GM19438 (cell line): Measurements from ENCODE around the gene TMEM94.
"Not testable (repeated sequence)": the region's sequence is repeated elsewhere in the genome, so short reads cannot be mapped to it uniquely, and the experiment has no call there.

ENCODE experiments used
- ATAC-seq: cut with Tn5 transposase; IDR thresholded peaks from one replicate; pipeline ENCODE4 v1.9.1; 2021; ENCODE audit warnings: low read depth; ENCODE audit not compliant: unreplicated experiment

TMEM94 gene

DNA sequence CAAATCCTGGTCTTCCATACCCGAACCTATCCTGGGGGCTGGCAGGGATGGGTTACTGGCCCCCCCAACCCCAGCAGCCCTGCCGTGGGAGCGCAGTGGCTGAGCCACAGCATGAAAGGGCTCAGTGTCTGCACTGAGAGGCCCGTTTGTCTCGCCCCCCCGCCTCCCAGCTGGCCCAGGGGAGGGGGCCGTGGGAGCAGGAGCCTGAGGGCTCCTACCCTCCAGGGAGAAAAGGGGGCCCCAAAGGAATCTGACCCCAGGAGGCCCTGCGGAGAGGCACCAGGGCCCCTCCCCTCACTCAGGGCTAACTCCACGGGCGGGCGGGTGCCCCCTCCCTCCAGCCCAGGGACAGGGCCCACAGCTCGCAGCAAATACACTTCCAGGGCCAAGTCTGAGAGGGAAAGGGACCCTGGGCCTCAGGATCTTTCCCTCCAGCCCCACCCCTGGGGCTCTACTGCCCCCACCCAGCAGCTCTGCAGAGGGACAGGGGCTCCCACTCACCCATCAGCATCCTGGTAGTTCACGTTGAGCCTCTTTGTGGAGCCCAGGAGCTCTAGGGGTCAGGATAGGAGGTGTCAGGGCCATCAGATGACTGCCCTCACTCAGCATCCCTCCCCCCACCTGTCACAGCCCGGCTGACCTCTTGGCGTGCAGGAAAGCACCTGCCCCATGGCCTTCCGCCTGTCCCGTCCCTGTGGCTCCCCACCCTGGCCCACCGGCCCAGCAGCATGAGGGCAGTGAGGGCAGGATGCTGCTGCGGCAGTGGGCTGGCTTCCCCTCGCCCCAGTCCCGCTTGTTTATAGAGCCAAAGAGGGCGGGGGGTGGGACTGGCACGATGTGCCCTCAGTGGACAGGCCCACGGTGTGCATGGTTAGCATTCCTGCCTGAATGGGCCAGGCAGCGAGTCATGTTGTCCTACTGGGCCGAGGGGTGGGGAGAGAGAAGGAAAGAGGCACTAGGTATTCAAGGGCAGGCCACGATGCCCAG is 51.6 kb downstream of the TMEM94 start:
- no peak for ATAC-seq

DNA sequence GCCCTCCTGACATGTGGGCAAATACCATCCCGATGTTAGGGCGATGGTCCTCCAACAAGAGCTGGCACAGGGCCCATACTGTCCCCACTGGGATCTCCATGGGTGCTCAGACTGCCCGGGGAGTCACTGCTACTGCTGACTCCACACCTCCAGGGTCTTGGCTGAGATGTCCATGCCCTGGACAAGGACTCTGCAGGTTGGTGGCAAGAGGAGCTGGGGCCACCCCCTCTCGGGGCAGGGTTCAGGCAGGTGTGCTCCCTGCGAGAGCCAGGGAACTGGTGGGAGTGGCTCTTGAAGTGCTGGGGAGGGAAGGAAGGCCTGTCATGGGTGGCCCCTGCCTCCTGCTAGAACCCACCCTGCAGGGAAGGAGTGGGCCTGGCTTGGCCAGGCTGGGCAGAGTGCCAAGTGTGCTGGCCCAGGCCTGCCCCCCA is 52.5 kb downstream of the TMEM94 start:
- no peak for ATAC-seq

DNA sequence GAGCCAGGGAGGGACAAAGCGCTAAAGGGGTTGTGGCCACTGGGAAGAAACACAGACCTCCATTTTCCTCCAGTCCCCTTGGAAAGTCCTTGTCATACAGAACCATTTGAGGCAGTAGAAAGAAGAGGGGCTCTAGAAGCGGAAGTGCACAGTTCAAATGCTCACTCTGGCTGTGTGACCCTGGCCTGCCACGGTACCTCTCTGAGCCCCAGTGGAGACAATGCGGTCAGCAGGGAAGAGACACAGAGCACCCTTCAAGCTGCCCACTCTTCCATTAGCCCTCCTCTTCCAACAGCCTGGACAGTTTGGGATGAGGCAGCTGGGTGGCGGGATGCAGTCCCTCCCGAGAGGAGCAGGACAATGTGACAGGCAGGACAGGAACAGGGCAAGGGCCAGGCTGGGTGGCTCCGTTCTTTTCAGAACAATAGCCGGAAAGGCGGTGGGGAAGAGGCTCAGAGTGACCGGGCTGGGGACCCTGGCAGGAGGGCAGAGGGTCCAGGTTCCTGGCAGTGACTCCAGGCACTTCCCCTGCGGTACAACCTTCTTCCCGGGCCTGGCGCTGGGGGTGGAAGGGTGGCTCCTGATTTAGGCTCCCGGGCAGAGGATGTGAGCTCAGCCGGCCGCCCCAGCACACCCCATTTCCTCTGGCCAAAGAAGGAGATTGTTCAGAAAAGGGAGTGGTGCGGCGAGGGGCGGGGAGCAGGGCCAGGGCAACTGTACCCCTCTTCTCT is 53.3 kb downstream of the TMEM94 start:
- ATAC-seq, result no peak

DNA sequence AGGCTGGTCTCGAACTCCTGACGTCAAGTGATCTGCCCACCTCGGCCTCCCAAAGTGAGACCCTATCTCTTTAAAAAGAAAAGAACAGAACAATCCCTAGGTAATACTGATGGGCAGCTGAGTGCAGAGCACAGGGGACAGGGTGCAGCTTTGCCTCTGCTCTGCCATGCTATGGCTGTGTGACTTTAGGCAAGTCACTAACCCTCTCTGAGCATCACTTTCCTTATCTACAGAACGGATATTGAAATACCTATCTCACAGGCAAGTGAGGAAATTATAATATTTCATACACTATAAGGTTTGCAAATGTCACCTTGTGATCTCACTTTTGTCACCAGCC is 54.8 kb downstream of the TMEM94 start:
- no peak for ATAC-seq

DNA sequence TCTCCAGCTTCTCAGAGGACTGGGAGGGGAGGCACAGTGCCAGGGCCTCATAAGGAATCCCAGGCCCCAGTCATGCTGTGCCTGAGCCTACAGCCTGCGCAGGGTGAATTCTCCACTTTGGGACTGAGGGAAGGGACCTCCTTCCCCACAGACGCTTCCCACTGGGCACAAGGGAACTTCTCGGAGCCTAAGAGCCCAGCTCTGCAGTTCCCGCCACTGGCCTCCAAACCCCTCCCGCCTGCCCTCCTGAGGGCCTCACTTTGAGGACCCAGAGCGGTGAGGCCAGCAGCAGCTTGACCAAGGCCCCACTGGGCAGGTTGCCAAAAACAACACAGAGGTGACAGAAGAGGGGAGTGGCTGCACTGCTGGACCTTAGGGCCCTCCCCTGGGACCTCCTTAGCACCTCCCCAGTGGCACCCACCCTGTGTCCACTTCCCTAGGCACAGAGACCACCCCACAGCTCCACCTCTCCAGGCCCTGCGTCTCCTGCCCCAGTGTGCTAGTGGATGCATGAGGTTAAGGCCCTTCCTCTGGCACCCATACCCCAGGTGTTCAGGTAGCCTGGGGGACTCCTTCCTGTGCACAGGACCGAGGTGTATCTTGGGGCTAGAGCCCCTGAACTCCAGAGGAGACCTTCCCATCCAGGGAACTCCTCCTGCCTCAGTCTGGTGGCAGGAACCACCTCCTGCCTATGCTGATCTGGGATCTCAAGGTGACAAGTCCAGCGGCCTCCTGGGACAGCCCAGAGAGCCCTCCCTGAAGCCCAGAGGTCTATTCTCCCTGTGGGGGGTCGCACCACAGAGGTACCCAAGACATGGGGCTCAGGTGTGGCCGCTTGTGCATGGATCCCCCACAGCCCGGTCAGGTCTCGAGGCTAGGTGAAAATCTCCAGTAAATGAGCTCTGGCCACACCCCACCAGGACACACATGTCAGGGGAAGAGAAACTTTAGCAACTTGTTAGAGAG is 55.5 kb downstream of the TMEM94 start:
- ATAC-seq, result no peak

DNA sequence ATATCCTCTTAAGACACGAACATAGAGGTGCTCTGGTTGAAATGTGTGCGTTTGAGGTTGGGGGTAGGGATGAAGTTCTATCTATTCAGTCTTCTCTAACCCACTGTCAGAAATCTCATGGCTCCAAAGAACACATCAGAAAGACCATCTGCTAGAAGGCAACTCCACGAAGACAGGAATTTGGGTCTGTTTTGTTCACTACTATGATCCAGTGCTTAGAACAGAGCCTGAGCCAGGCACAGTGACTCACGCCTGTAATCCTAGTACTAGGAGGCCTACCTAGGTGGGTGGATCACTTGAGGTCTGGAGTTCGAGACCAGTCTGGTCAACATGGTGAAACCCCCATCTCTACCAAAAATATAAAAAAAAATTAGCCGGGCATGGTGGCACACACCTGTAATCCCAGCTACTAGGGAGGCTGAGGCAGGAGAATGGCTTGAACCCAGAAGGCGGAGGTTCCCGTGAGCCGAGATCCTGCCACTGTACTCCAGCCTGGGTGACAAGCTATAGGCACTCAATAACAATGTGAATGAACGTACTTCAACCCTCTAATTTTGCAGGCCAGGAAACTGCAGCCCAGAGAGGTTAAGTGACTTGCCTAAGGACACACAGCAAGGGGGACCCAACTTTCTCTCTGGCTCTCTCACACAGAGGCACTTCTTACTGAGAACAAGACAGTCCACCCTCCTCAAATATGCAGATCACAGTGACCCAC is 56.6 kb downstream of the TMEM94 start:
- ATAC-seq, result no peak

DNA sequence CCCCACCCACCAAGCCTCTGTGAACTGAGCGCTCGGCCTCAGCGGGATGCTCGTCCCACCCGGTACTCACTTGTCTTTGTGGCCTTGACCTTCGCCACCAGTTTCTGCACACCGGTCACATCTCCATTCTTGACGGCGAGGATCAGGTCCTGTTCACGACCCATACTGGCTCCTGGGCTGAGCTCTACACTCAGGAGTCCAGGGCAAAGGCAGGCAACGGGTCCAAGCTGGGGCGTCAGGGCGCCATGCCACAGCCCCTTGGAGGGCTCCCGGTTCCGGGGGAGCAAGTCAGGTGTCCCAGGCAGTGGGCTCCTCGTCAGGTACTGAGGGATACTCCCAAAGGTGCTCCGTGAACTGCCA is 57.2 kb downstream of the TMEM94 start:
- no peak for ATAC-seq

DNA sequence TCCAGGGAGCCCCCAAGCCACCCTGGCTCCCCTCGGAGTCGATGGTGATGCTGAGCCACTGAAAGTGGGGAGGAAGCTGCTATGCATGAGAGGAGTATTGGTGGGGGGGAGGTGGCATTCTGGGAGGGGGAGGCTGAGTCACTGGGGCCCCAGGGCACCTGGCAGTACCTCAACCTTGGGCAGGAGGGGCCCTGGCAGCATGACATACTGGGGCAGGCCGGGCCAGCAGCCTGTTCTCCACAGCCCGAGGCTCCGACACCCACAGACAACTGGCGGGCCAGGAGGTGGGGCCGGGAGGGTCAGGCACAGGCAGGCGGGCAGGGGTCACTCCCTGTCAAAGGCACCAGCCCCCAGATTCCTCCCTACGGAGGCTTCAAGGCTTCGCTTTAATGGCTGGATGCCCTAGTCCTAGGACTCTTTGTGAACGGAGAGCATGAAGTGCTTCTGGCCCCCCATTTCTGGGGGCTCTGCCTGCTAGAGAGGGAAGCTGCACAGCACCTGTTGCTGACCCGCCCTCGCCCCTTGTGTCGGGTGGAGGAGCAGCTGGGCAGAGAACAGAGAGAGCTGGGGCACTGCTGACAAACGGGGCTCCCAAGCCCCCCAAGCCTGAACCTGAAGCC is 58.0 kb downstream of the TMEM94 start:
- no peak for ATAC-seq

DNA sequence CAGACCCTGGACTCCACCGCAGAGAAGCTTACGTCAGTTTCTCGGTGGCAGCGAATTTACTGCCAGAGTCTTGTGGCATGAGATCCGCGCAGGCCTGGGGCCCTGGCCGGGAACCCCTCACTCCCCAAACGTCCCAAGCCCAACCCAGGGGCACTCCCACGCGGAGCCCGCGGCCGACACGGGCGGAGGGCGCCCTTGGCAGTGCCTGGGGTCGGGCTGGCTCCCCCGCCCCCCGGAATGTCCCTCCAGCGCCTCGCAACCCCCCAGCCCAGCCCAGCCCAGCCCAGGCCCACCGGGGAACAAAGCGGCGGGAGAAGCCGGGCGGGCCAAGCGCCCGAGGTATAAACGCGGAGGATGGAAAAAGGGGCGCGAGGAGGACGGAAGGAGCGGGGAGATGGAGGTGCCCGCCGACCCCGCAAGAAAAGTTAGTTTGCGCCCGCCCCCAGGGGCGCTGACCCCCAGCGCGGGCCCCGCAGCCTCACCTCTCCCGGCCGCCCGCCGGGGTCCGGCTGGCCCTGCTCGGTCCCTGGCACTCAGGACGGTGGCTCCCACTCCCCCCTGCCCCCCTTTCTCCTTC is 58.6 kb downstream of the TMEM94 start:
- no peak for ATAC-seq

DNA sequence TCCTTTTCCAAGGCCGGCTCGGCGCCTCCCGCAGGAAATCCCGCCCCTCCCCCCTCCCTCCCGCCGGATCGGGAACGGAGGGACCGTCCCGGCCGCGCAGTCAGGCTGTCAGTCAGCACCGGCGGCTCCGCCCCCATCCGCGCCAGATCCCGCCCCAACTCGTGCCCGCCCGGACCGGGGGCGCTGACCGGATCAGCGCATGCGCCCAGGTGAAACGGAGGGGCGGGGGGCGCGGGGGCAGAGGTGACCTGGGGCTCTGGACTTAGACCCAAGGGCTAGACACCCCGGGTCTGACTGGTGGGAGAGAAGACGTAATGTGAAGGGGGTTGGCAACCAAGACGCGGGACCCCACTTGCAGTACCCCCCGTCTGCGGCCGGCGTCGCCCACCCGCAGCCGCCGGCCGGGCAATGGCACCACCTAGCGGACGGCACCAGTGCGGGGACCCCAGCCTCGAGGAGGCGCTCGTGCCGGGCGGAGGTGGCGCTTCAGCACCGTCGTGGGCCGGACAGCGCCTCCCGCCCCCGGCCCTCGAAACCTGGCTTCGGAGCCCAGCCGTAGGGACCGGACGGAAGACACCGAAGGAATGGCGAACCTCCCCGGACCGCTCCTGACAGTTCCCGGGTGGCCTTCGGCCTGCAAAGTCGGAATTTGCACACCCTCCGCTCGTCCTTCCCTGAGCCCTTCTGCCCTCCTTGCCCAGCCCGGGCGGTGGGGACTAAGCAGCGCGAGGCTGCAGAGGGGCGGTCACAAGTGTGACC is 59.2 kb downstream of the TMEM94 start, which contains the start of gene CASKIN2:
TSS of gene CASKIN2 (minus strand) at position 42 of the 759 bp plus-strand sequence. CDS start 1,733 bp downstream, outside the sequence.
- peak; percentile 50 for ATAC-seq

DNA sequence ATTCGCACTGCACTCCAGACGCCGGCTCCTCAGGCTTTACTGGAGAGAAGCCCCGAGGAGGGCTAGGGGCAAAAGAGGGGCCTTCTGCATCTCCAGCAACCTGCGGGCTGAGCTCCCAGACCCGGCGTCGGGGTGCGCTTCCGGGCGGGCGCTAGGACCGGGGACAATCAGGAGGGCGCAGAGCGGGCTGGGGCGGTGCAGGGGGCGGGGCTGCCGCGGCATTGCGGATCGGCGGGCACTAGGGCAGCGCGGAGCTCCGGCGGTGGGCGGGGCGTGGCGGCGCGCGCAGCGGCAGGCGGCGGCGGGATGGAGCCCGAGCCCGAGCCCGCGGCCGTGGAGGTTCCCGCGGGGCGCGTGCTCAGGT is 59.8 kb downstream of the TMEM94 start, which contains the start of gene TSEN54:
TSS of gene TSEN54 (plus strand) at position 274 of the 364 bp plus-strand sequence. CDS start at position 307, 33 bp downstream.
- peak; percentile 72 for ATAC-seq

DNA sequence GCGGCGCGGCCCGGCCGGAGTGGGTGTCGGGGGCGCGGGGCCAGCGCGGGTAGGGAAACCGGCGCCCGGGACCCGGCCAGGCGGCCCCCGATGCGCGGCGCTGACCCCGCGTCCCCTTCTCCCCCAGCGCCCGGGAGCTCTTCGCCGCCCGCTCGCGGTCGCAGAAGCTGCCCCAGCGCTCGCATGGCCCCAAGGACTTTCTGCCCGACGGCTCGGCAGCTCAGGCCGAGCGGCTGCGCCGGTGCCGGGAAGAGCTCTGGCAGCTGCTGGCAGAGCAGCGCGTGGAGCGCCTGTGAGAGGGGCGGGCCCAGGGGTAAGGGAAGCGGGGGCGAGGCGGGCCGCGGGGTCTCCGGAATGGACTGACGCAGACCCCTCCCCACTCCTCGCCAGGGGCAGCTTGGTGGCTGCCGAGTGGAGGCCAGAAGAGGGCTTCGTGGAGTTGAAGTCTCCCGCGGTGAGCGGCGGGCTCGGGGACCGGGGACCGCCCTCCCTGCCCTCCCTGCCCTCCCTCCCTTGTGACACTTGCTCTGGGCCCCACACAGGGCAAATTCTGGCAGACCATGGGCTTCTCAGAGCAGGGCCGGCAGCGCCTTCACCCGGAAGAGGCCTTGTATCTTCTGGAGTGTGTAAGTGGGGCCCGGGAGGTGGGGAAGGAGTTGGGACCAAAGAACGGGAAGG is 60.3 kb downstream of the TMEM94 start:
- ATAC-seq, result peak; percentile 8

DNA sequence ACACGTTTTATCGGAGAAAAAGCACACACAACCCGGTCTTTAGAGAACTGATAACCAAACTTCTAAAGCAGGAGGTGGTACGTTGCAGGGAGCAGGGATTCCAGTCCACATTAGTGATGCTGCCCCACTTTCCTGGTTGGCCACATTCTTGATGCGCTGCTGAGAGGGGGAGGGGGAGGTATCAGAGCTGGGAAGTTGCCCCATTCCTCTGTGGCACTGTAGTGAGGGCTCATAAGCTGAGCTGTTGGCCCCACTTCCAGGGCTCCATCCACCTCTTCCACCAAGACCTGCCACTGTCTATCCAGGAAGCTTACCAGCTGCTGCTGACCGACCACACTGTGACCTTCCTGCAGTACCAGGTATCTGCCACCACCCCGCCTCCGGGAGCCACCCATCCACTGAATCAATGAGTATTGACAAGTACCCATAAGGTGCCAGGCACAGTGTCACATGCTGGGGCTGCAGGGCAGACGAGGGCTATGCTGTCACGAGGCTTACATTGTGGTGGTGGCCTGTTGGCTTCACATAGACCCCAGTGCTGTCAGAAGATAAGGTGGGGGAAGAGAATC is 60.9 kb downstream of the TMEM94 start:
- no peak for ATAC-seq

DNA sequence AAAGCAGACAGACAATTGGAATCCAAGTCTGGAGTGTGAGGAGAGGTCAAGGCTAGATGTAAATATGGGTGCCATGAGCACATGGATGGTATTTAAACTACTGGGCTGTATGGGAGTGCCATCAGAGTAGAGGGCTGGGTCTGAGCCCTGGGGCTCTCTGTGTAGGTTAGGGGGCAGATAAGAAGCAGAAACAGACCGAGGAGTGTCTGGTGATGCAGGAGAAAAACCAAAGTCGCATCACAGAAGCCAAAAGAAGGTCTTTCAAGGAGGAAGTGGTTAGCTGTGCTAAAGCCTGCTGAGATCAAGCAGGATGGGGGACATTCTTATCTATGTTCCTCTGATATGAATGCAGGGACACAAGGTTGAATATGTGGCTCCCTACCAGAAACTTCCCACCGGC is 61.8 kb downstream of the TMEM94 start:
- no peak for ATAC-seq

DNA sequence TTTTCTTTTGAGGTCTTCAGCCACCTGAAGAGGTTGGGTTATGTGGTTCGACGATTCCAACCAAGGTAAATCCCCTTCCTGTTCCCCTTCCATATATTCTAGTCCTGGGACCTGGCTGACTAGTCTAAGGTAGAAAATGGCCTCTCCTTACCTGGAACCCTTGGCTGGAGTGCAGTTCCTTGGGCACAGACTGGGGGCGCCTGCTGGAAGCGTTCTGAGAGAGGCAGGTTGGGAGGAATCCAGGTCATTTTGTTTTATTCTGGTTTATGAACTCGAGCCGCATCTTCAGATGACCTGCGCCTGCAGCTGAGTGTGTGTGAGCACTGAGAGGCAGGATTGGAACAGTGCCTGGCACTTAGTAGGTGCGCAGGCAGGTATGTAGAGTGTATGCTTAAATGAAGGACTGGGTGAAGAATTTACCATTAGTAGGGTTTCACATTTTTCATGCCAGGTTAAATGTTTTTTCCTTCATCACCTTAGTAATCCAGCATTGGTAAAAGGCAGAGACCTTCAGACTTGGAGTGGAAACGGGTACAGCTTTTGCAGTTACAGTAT is 62.6 kb downstream of the TMEM94 start:
- ATAC-seq, result no peak

DNA sequence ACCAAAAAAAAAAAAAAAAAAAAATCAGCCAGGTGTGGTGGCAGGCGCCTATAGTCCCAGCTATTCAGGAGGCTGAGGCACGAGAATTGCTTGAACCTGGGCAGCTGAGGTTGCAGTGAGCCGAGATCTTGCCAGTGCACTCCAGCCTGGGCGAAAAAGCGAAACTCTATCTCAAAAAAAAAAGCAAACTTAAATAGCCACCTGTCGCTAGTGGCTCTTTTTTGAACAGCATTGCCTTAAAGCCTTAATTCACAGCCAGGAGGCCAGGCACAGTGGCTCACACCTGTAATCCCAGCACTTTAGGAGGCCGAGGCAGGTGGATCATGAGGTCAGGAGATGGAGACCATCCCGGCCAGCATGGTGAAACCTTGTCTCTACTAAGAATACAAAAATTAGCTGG is 64.0 kb downstream of the TMEM94 start:
- not testable (repeated sequence) for ATAC-seq

DNA sequence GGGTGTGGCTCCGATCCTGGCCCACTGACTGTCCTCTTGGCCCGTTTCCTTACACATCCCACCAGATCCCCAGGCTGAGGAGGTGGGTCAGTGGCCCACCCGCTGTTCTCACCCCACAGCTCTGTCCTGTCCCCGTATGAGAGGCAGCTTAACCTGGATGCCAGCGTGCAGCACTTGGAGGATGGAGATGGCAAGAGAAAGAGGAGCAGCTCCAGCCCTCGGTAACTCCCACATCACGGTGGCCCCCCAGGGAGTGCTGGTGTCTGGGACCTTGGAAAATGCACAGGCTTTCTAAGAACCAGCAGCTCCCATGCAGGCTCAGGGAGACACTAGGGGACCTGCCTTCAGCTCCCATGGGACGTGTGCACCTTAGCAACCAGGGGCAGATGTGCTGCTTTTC is 64.9 kb downstream of the TMEM94 start:
- no peak for ATAC-seq
